Stimulated activated CD4-positive, alpha-beta T cell treated with anti-CD3 and anti-CD28 coated beads, Interleukin-1b, Interleukin-23, amount 100 ng/mL, for 4 hours (primary cell): ENCODE results near the gene LSP1.
A peak's percentile ranks its signal among the peaks of the same experiment; 100 is the strongest.
"Not testable (repeated sequence)": the region's sequence is repeated elsewhere in the genome, so short reads cannot be mapped to it uniquely, and the experiment has no call there.

ENCODE experiments used
- DNase-seq, 2 donors: peaks; one replicate each; pipeline ENCODE4 v3.0.0-alpha.2; 2020; ENCODE audit warnings: low read depth in 2 of 2

The LSP1 gene

GRCh38 chr11:1877211-1878136 is 24.6 kb downstream of the LSP1 start:
- DNase-seq, result no peak

- DNase-seq, result no peak
Observed at GRCh38 chr11:1878137-1879031, 25.5 kb downstream of the LSP1 start.

DNA sequence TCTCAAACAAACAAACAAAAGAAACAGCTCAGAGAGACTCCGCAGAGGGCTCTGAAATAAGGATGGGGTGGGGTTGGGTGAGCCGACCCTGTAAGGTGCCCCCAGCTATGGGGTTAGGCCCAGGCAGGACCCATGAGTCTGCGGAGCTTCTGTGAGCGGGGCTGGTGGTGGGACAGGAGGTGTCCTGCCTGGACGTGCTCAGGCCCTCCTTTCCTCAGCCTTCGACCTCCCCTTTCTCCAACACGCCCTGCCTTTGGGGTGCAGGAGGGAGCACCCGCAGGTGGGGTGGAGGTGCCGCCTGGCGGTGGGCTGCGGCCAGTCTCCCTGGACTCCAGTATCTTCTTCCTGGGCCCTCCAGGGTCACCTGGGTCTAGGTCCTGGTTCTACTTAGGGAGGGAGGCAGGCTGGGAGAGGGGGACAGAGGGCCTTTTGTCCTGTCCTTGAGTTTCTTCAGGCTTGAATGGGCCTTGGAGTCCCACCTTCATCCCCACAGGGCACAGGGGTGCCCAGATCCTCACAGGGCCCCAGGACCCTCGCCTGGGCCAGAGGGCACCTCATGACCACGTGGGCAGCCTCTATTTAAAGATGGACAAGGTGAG is 26.6 kb downstream of the LSP1 start:
- DNase-seq, result no peak

GRCh38 chr11:1879941-1880720 is 27.2 kb downstream of the LSP1 start:
- DNase-seq, result no peak

- no peak for DNase-seq
Observed at GRCh38 chr11:1880746-1881441, 28.0 kb downstream of the LSP1 start.

GRCh38 chr11:1881442-1882264 is 28.8 kb downstream of the LSP1 start:
- DNase-seq, result no peak

DNA sequence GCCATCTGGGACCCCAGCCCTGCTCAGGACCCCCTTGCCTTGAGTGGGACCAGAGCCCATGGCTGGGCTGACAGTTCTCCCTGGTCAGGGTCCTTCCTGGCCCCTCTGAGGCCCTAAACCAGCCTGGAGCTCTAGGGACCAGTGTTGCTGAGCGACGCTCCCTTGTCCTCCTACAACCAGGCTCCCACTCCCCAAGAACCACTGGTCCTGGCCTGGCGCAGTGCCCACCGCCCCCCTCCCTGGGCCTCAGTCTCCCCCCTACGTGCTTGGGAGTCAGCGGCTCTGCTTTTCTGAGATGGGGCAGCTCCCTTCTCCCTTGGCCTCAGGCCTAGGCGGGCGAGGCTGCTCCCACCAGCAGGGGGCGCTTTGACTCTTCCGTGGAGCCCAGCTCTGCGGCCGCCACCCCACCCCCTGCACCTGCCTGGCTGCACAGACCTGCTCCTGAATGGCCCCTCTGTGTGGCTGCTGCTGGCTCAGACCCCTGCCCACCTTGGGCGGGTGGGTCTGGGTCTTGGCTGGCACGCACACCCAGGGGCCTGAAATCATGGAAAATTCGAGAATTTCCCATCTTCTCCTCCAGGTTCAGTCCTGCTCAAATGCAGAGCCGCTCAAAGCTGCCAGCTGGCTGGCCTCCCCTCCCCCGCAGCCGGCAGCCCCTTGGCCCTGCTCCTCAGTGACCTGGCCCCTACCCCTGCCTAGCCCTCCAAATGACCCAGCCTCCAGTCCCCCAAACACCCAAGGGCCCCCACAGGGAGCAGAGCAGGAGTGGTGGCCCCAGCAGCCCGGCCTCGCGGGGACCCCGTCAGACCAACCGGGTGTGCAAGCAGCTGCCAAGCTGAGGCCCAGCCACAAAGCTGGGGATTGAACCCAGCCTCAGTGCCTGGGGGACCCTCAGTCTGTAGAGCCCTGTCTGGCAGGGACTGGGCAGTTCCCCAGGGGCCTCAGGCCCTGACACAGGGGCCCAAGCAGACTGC is 29.7 kb downstream of the LSP1 start:
- DNase-seq, result peak; percentile 81 to 85

- no peak for DNase-seq
Observed at GRCh38 chr11:1883346-1884302, 30.7 kb downstream of the LSP1 start.

DNA sequence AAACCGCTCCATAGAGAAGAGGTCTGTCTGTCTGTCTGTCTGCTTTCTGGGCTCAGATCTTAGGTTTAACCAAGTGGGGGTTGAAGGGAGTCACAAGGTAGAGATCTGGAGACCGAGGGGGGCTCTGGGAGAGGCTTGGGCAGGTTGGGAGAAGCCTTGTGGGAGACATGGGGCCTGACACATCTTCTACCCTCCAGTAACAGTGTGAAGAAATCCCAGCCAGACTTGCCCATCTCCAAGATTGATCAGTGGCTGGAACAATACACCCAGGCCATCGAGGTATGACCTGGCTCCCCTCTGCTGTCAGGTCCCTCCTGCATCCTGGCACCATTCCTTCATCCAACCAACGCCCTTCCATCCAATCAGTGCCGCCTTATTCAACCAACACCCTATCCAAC is 31.4 kb downstream of the LSP1 start:
- no peak for DNase-seq

DNA sequence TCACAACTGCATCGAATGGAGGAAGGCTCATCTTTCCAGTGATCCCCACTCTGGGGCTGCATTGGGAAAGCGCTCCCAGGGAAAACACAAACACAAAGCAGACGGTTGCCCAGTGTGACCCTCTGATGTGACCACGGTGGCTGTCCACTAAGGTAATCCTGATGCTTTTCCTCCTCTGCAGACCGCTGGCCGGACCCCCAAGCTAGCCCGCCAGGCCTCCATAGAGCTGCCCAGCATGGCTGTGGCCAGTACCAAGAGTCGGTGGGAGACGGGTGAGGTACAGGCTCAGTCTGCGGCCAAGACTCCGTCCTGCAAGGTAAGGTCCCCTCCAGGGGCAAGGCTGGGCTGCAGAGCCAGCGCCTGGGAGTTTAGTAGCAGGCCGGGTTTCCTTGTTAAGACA is 33.7 kb downstream of the LSP1 start:
- not testable (repeated sequence) for DNase-seq

- no peak for DNase-seq
Observed at GRCh38 chr11:1887451-1888346, 34.8 kb downstream of the LSP1 start.

- DNase-seq, result no peak
Observed at GRCh38 chr11:1888347-1888753, 35.5 kb downstream of the LSP1 start.

DNA sequence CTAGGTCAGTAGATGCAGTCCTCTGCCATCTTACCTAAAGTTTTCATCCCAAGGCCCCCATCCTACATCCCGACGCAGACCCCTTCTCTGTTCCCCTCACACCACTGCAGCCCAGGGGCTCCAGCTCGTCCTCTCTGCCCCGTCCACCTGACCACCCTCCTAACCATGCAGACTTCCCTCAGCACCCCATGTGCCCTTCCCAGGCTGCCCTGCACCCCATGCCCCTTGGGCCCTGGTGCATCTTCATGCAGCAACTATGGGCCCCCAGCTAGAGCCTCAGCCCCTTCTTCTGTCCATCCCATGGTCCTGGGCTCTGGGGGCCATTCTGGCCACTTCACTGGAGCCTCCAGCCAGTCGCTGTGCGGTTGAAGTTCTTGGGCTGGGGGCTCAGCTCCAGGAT is 35.9 kb downstream of the LSP1 start:
- no peak for DNase-seq

DNA sequence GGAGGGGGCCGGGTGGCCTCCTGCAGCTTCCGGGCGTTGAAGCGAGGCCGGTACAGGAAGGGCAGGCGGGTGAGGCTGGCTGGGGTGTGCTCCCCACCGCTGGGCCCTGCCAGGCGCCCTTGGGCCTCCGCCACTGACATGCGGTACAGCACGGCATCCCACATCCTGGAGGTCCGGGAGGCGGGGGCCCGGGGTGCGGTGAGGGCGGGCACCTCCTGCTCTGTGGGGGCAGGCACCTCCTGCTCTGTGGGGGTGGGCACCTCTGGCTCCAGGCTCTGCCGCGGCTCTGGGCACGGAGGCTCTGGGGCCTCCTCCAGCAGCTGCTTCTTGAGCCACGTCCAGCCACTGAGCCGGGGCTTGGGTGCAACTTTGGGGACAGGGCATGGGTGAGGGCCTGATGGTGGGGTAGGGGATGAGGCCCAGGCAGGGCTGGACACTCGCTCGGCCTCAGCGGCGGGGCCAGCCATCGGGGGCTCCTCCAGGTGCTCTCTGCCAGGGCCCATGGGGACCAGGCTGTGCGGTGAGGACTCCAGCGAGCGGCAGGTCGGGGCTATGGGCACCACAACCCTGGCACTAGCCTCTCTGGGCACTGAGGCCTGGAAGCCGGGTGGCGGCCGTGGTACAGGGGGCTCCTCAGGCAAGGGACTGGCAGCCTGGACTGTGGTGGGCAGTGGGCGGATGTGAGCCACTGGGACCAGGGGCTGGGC is 36.5 kb downstream of the LSP1 start:
- peak; percentile 40 to 55 for DNase-seq

- DNase-seq, result no peak
Observed at GRCh38 chr11:1889941-1890855, 37.3 kb downstream of the LSP1 start.
